ENCODE data around the gene ADAMTS16. TPM values are rescaled to one million over a fixed set of nuclear protein-coding genes. Genes with fewer than 3 reads are reported as not detected.
A peak's percentile ranks its signal among the peaks of the same experiment; 100 is the strongest.

ADAMTS16 gene
- polyA plus RNA-seq, 1 donor, result 1.2 TPM

GRCh38 chr5:5341531-5342292, 201.6 kb downstream of the ADAMTS16 start:
- Histone ChIP-seq H3K27ac (ENCODE audit: low read length) (no peak overlapping the region), H3K4me3 (ENCODE audit: low read length) (no peak overlapping the region), H3K4me1 (ENCODE audit: control insufficient read depth, insufficient read depth, low read length) (no peaks in the 10 kb centered on the region), H3K9me3 (ENCODE audit: control insufficient read depth, low read depth, low read length) (no peaks in the 10 kb centered on the region), H3K36me3 (ENCODE audit: control insufficient read depth, insufficient read depth, low read length) (no peaks in the 10 kb centered on the region), H3K27me3 (ENCODE audit: control insufficient read depth, insufficient read depth, low read length) (peaks cover 2% of the 10 kb centered on the region)
- no peak for DNase-seq
- WGBS (ENCODE audit: insufficient coverage, low lambda C conversion rate), result 78% methylated on average over 1 of the region's 10 CpGs

- H3K27ac ChIP-seq (ENCODE audit: low read length), result no peak overlapping the region
- no peak for DNase-seq
- no peaks in the 10 kb centered on the region for H3K36me3 ChIP-seq (ENCODE audit: control insufficient read depth, insufficient read depth, low read length)
- H3K4me1 ChIP-seq (ENCODE audit: control insufficient read depth, insufficient read depth, low read length), result no peaks in the 10 kb centered on the region
- H3K9me3 ChIP-seq (ENCODE audit: control insufficient read depth, low read depth, low read length), result no peaks in the 10 kb centered on the region
- no peak overlapping the region for H3K4me3 ChIP-seq (ENCODE audit: low read length)
- H3K27me3 ChIP-seq (ENCODE audit: control insufficient read depth, insufficient read depth, low read length), result peaks cover 2% of the 10 kb centered on the region
Observed at GRCh38 chr5:5342784-5343183, 202.7 kb downstream of the ADAMTS16 start.

GRCh38 chr5:5343568-5343967, 203.4 kb downstream of the ADAMTS16 start:
- no peaks in the 10 kb centered on the region for H3K4me1 ChIP-seq (ENCODE audit: control insufficient read depth, insufficient read depth, low read length)
- H3K36me3 ChIP-seq (ENCODE audit: control insufficient read depth, insufficient read depth, low read length), result no peaks in the 10 kb centered on the region
- no peak for DNase-seq
- WGBS (ENCODE audit: insufficient coverage, low lambda C conversion rate), result no CpG with 5 or more reads among the region's 6 CpGs
- peaks cover 2% of the 10 kb centered on the region for H3K27me3 ChIP-seq (ENCODE audit: control insufficient read depth, insufficient read depth, low read length)
- no peaks in the 10 kb centered on the region for H3K9me3 ChIP-seq (ENCODE audit: control insufficient read depth, low read depth, low read length)
- H3K4me3 ChIP-seq (ENCODE audit: low read length), result no peak overlapping the region
- no peak overlapping the region for H3K27ac ChIP-seq (ENCODE audit: low read length)

- Histone ChIP-seq H3K4me1 (ENCODE audit: control insufficient read depth, insufficient read depth, low read length) (no peaks in the 10 kb centered on the region), H3K27ac (ENCODE audit: low read length) (no peak overlapping the region), H3K27me3 (ENCODE audit: control insufficient read depth, insufficient read depth, low read length) (peaks cover 2% of the 10 kb centered on the region), H3K36me3 (ENCODE audit: control insufficient read depth, insufficient read depth, low read length) (no peaks in the 10 kb centered on the region), H3K4me3 (ENCODE audit: low read length) (no peak overlapping the region), H3K9me3 (ENCODE audit: control insufficient read depth, low read depth, low read length) (no peaks in the 10 kb centered on the region)
- no peak for DNase-seq
- no CpG with 5 or more reads among the region's 4 CpGs for WGBS (ENCODE audit: insufficient coverage, low lambda C conversion rate)
Observed at GRCh38 chr5:5344051-5344571, 204.0 kb downstream of the ADAMTS16 start.

- no CpG with 5 or more reads among the region's 5 CpGs for WGBS (ENCODE audit: insufficient coverage, low lambda C conversion rate)
- Histone ChIP-seq H3K4me1 (ENCODE audit: control insufficient read depth, insufficient read depth, low read length) (no peaks in the 10 kb centered on the region), H3K36me3 (ENCODE audit: control insufficient read depth, insufficient read depth, low read length) (no peaks in the 10 kb centered on the region), H3K4me3 (ENCODE audit: low read length) (no peak overlapping the region), H3K27ac (ENCODE audit: low read length) (no peak overlapping the region), H3K9me3 (ENCODE audit: control insufficient read depth, low read depth, low read length) (no peaks in the 10 kb centered on the region), H3K27me3 (ENCODE audit: control insufficient read depth, insufficient read depth, low read length) (peaks cover 2% of the 10 kb centered on the region)
- no peak for DNase-seq
Observed at GRCh38 chr5:5344606-5345005, 204.5 kb downstream of the ADAMTS16 start.

- DNase-seq, result no peak
- H3K4me1 ChIP-seq (ENCODE audit: control insufficient read depth, insufficient read depth, low read length), result no peaks in the 10 kb centered on the region
- H3K4me3 ChIP-seq (ENCODE audit: low read length), result no peak overlapping the region
- H3K9me3 ChIP-seq (ENCODE audit: control insufficient read depth, low read depth, low read length), result no peaks in the 10 kb centered on the region
- peaks cover 3% of the 10 kb centered on the region for H3K27me3 ChIP-seq (ENCODE audit: control insufficient read depth, insufficient read depth, low read length)
- no CpG with 5 or more reads among the region's 7 CpGs for WGBS (ENCODE audit: insufficient coverage, low lambda C conversion rate)
- H3K27ac ChIP-seq (ENCODE audit: low read length), result no peak overlapping the region
- H3K36me3 ChIP-seq (ENCODE audit: control insufficient read depth, insufficient read depth, low read length), result no peaks in the 10 kb centered on the region
Observed at GRCh38 chr5:5347442-5347841, 207.3 kb downstream of the ADAMTS16 start.

GRCh38 chr5:5348135-5348534, 208.0 kb downstream of the ADAMTS16 start:
- no peak overlapping the region for H3K4me3 ChIP-seq (ENCODE audit: low read length)
- peaks cover 3% of the 10 kb centered on the region for H3K27me3 ChIP-seq (ENCODE audit: control insufficient read depth, insufficient read depth, low read length)
- WGBS (ENCODE audit: insufficient coverage, low lambda C conversion rate), result 93% methylated on average over 3 of the region's 10 CpGs
- H3K36me3 ChIP-seq (ENCODE audit: control insufficient read depth, insufficient read depth, low read length), result no peaks in the 10 kb centered on the region
- no peak for DNase-seq
- H3K9me3 ChIP-seq (ENCODE audit: control insufficient read depth, low read depth, low read length), result peaks cover 3% of the 10 kb centered on the region
- no peak overlapping the region for H3K27ac ChIP-seq (ENCODE audit: low read length)
- H3K4me1 ChIP-seq (ENCODE audit: control insufficient read depth, insufficient read depth, low read length), result no peaks in the 10 kb centered on the region

GRCh38 chr5:5348576-5348975, 208.4 kb downstream of the ADAMTS16 start:
- Histone ChIP-seq H3K9me3 (ENCODE audit: control insufficient read depth, low read depth, low read length) (peaks cover 3% of the 10 kb centered on the region), H3K27me3 (ENCODE audit: control insufficient read depth, insufficient read depth, low read length) (peaks cover 3% of the 10 kb centered on the region), H3K4me3 (ENCODE audit: low read length) (no peak overlapping the region), H3K4me1 (ENCODE audit: control insufficient read depth, insufficient read depth, low read length) (no peaks in the 10 kb centered on the region), H3K36me3 (ENCODE audit: control insufficient read depth, insufficient read depth, low read length) (no peaks in the 10 kb centered on the region), H3K27ac (ENCODE audit: low read length) (no peak overlapping the region)
- DNase-seq, result no peak

GRCh38 chr5:5350101-5350500, 210.0 kb downstream of the ADAMTS16 start:
- Histone ChIP-seq H3K27me3 (ENCODE audit: control insufficient read depth, insufficient read depth, low read length) (peaks cover 3% of the 10 kb centered on the region), H3K27ac (ENCODE audit: low read length) (no peak overlapping the region), H3K4me3 (ENCODE audit: low read length) (no peak overlapping the region), H3K4me1 (ENCODE audit: control insufficient read depth, insufficient read depth, low read length) (no peaks in the 10 kb centered on the region), H3K9me3 (ENCODE audit: control insufficient read depth, low read depth, low read length) (peaks cover 3% of the 10 kb centered on the region), H3K36me3 (ENCODE audit: control insufficient read depth, insufficient read depth, low read length) (no peaks in the 10 kb centered on the region)
- DNase-seq, result no peak
- WGBS (ENCODE audit: insufficient coverage, low lambda C conversion rate), result no CpG with 5 or more reads among the region's 9 CpGs

- Histone ChIP-seq H3K27me3 (ENCODE audit: control insufficient read depth, insufficient read depth, low read length) (peaks cover 3% of the 10 kb centered on the region), H3K9me3 (ENCODE audit: control insufficient read depth, low read depth, low read length) (peaks cover 3% of the 10 kb centered on the region), H3K4me1 (ENCODE audit: control insufficient read depth, insufficient read depth, low read length) (no peaks in the 10 kb centered on the region), H3K4me3 (ENCODE audit: low read length) (no peak overlapping the region), H3K27ac (ENCODE audit: low read length) (no peak overlapping the region), H3K36me3 (ENCODE audit: control insufficient read depth, insufficient read depth, low read length) (no peaks in the 10 kb centered on the region)
- WGBS (ENCODE audit: insufficient coverage, low lambda C conversion rate), result 80% methylated on average over 1 of the region's 14 CpGs
- DNase-seq, result peak; percentile 16 to 58
Observed at GRCh38 chr5:5351288-5351979, 211.3 kb downstream of the ADAMTS16 start.
